AML-193 (cell line): ENCODE results near the gene PLOD3.
"Not testable (repeated sequence)": the region's sequence is repeated elsewhere in the genome, so short reads cannot be mapped to it uniquely, and the experiment has no call there.

Source experiments
- DNase-seq, 2 experiments: peaks; one replicate each; lab custom pipeline; 2025; lab: John Stamatoyannopoulos, UW

Gene PLOD3, protein sequence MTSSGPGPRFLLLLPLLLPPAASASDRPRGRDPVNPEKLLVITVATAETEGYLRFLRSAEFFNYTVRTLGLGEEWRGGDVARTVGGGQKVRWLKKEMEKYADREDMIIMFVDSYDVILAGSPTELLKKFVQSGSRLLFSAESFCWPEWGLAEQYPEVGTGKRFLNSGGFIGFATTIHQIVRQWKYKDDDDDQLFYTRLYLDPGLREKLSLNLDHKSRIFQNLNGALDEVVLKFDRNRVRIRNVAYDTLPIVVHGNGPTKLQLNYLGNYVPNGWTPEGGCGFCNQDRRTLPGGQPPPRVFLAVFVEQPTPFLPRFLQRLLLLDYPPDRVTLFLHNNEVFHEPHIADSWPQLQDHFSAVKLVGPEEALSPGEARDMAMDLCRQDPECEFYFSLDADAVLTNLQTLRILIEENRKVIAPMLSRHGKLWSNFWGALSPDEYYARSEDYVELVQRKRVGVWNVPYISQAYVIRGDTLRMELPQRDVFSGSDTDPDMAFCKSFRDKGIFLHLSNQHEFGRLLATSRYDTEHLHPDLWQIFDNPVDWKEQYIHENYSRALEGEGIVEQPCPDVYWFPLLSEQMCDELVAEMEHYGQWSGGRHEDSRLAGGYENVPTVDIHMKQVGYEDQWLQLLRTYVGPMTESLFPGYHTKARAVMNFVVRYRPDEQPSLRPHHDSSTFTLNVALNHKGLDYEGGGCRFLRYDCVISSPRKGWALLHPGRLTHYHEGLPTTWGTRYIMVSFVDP

DNA sequence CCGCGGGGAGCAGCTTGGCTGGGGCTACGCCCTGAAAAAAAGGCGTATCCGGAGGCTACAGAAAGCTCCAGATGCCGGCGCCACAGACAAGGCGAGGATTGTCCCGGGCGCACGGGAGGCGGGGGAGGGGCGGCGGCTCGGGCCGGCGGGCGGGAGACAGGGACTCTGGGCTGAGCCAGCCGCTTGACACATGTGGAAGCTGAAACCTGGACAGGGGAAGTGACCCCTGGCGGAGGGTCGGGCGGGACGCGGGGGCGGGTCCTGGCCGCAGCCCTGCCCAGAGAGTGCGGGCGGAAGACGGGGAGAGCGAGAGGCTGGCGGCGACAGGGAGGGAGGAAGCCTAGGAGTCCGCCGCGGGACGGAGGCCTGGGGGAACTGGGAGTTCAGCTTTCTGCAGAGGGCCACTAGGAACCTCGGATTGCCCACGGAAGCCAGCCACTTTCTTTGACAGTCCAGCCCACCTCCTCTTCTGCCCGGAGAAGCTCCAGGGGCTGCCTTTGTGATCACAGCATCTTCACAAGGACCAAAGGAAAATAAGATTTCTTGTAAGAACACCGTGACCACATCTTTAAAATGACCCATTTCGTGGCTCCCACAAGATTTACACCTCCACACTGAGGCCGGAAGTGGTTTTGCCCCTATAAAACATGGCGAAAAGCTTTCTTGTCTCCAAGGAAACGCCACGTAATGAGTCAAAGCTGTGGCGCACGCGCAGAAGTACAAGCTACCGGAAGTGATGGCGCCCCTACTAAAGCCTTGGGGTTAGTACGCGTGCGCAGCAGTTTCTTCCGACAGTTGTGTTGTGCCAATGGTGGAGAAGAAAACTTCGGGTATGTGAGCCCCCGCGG, at the start of gene PLOD3, which contains the start of gene ZNHIT1:
Gene PLOD3, minus strand, starts transcription at position 194 of the 848 bp plus-strand sequence. CDS start 307 bp downstream, outside the sequence.
Gene ZNHIT1, plus strand, starts transcription at position 778 of the 848 bp plus-strand sequence. Its CDS starts 31 bp downstream, at position 809.
- peak; percentile 95 to 96 for DNase-seq

DNA sequence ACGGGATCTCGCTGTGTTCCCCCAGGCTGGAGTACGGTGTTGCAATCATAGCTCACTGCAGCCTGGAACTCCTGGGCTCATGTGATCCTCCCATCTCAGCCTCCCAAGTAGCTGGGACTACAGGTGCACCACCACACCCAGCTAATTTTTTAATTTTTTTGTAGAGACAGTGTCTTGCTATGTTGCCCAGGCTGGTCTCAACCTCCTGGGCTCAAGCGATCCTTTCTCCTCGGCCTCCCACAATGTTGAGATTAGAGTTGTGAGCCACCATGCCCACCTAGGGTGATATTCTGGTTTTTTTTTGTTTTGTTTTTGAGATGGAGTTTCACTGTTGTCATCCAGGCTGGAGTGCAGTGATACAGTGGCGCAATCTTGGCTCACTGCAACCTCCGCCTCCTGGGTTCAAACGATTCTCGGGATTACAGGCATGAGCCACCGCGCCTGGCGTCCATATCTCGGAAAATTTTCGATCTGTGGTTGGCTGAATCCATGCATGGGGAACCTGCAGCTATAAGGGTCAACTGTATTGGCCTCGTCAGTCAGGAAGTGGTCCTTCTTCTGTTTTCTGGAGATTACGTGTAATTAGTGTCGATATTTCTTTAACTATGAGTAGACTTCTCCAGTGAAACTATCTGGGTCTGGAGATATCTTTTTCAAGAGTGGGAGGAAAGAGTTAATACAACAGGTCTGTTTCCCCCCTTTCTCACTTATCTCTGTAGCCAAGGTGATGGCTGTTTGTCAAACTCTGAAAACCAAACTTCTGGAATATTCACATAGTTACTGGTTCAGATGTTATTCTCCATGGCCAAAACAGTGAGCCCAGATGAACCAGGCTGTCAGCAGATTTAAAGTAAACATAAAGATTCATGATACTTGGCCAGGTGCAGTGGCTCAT, 48.5 kb upstream of the PLOD3 start:
- DNase-seq: no peak

DNA sequence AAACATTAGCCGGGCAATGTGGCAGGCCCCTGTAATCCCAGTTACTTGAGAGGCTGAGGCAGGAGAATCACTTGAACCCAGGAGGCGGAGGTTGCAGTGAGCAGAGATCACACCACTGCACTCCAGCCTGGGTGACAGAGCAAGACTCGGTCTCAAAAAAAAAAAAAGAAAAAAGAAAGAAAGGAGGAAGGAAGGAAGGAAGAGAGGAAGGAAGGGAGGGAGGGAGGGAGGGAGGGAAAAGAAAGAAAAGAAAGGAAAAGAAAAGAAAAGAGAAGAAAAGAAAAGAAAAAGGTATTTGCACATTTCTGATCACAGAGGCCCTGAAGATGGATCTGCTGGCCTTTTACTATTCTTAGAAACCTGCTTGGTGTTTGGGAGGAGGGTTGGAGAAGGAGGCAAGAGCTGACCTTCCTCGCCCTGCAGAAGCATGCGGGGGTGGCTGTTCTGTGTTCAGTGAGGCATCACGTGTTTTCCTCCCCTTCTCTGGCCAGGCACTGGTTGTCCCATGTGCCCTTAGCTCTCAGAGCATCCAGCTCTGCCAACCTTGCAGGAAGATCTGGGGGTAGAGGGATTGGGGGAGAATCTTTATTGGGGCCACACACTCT, 46.8 kb upstream of the PLOD3 start:
- peak in 1 of 2 experiments; percentile 4 for DNase-seq

DNA sequence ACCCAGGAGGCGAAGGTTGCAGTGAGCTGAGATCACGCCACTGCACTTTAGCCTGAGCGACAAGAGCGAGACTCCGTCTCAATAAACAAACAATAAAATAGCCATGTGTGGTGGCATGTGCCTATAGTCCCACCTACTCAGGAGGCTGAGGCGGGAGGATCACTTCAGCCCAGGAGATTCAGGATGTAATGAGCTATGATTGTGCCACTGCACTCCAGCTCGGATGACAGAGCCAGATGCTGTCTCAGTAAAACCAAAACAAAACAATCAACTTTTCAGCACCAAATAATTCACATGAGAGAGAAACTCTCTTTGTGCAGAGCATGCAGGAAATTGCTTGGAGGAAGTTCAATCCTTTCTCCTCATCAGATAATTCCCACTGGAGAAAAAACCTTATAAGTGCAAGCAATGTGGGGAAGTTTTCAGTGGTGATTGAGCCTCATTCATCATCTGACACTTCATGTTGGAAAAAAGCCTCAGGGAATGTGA, 40.9 kb upstream of the PLOD3 start:
- DNase-seq: no peak

DNA sequence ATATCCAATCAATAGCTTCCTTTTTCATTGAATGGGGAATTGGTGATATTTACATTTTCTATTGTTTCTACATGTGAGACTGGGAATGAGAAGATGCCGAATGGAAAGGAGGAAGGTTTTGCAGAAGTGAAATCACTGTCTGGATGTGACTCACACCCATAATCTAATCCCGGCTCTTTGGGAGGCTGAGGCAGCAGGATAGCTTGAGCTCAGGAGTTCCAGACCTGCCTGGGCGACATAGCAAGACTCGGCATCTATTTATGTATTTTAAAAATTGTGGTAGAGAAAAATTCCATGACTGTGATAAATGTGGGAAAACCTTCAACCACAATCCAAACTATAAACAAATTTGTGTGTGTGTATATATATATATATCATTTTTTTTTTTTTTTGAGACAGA, 38.4 kb upstream of the PLOD3 start:
- no peak for DNase-seq

DNA sequence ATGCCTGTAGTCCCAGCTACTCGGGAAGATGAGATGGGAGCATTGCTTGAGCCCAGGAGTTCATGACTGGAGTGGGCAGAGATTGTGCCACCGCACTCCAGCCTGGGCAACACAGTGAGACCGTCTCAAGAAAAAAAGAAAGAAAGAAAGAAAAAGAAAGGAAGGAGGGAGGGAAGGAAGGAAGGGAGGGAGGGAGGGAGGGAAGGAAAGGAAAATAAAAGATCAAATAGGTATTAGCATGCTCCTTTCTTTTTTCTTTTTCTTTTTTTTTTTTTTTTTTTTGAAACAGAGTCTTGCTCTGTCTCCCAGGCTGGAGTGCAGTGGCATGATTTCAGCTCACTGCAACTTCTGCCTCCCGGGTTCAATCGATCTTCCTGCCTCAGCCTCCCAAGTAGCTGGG, 35.8 kb upstream of the PLOD3 start:
- DNase-seq: not testable (repeated sequence)

DNA sequence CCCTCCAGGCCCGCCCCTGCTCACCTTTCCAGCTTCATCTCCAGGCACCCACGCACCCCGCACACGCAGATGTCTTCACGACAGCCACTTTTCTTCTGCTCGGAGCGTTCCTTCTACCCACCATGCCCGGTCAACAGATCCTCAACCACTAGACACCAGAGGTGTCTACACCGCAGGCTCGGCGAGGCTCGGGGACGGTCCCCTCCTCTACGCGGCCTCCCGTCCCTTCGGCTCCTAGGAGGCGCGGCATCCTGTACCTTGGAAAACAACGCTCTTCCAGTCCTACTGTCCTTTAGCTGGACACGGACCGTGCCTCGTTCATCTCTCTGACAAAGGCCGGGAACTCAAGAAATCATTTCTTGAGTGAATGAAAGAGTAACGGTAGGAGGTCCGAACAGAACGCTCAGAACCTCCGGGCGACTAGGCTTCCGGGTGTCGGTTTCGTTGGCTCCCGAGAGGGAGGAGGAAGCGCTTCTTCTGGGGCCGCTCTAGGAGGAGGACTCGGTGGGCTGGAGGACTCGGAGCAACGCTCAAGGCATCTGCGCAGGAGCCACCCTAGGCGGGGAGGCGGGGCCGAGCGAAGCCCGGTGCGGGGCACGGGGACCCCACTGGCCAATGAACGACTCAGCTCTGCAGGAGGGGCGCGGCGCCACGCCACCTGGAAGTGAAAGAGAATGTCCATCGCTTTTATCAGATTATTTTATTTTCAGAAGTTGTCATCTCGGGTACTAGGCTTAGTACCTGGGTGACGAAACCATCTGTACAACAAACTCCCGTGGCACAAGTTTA, 34.7 kb upstream of the PLOD3 start:
- peak; percentile 89 to 92 for DNase-seq

DNA sequence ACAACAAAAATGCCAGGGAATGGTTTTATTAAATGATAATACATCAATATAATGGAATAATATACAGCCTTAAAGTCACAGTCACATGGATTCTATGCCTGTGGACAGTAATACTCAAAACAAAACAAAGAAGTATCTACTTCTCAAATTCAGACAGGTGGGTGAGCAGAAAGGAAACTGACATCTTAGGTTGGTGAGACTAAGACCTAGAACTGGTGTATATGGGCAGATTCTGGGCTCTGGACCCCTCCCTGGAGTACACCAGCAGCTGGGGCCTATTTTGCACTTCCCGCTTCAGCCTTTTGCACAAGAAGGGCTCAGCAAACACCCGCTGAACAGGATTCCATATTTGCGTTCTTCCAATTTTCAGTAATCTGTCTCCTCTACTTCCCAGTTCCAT, 32.9 kb upstream of the PLOD3 start:
- DNase-seq: no peak

DNA sequence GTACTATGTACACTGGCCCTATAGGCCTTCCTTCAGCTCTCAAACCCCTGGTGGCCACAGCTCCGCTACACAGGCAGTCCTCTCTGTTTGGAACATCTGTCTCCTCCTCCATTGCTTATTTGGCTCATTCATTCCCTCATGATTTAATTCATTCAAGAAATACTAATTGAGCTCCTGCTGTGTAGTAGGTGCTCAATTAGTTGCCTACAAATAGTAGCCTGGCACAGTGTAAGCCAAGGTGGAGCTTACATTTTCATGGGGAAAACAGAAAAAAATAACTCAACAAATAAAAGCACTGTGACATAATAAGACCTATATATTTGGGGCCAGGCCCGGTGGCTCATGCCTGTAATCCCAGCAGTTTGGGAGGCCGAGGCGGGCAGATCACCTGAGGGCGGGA, 30.9 kb upstream of the PLOD3 start:
- DNase-seq: no peak

DNA sequence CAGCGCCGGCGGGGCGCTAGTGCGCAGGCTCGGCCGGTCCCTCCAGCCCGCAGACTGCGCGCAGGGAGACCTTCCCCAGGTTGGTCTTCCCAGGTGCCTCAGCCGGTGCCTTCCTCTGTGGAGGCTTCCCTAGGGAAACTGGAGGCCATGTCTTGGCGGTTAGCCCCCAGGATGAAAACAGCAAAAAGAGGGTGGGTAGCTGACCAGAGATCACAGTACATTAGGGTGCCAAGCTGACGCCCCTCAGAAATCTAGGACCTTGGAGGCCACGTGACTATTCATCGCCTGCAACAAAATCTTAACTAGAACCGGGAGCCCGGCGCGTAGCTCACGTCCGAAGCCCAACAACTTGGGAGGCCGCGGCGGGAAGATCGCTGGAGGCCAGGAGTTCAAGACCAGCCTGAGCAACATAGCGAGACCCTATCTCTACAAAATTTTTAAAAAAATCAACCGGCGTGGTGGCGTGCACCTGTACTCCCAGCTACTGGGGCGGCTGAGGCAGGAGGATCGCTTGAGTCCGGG, 27.8 kb upstream of the PLOD3 start:
- DNase-seq: no peak

DNA sequence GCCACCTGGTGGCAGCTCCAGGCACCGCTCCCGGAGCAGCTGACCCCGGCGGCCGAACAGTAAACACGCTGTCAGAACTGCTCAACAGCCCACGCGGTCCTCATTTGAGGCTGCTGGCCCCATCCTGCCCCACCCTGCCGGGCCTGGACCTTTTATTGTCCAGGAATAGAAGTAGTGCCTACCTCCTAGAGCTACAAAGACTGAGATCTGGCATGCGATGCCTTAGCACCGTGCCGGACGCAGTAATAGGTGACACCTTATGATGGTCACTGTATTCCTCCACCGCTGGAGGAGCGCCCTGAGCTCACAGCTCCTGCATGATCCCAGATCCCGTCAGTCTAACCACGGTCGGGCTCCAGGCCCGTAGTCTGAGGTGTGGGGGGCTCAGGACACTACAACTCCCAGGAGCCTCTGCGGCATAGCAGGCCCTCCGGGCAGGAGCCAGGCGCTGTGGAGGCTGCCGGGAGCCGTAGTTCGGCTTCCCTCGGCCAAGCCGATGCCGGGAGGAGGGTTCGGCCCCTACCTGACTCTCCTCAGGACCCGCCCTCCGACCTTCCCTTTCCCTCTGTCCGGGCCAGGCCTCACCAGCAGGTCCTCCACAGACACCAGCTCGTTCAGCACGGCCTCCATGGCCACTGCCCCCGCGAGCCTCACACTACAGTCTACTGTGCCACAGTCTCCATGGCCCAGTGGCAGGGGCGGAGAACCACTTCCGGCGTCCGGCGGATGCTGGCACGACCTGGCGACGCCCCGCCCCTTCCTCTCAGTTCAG, 27.2 kb upstream of the PLOD3 start, which contains the start of gene FIS1:
Gene FIS1, minus strand, starts transcription at position 707 of the 772 bp plus-strand sequence. Its CDS starts 77 bp downstream, at position 630.
- DNase-seq: peak; percentile 82 to 88

DNA sequence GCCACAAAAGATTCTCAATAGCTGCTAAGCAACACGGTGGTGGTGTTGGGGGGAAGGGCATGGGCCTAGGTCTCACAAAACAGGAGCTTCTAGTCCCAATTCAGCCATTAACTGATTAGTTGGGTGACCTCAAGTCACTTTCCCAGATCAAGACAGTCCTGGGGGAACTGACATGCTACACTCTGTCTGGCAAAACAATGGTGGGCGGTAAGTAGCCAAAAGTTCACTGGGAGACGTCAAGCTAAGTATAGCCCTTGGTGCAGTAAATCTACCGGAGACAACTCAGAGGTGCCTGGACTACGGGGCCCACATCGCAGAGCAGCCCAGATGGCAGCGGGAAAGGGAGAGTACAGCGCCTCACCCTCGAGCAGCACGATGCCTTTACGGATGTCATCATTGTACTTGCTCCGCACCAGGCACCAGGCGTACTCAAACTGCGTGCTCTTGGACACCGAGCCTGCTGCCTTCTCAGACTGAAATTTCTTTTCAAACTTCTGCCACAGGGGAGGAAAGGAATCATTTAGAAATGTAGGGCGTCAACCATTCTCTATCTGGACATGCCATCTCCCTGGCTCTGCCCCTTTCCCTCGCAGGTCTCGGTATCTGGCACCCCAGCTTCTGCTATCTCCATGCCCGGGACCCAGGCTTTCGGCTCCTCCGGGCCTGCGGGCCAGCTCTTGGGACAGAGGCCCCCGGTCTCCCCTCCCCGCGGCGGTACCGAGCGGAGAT, 26.4 kb upstream of the PLOD3 start:
- DNase-seq: no peak

DNA sequence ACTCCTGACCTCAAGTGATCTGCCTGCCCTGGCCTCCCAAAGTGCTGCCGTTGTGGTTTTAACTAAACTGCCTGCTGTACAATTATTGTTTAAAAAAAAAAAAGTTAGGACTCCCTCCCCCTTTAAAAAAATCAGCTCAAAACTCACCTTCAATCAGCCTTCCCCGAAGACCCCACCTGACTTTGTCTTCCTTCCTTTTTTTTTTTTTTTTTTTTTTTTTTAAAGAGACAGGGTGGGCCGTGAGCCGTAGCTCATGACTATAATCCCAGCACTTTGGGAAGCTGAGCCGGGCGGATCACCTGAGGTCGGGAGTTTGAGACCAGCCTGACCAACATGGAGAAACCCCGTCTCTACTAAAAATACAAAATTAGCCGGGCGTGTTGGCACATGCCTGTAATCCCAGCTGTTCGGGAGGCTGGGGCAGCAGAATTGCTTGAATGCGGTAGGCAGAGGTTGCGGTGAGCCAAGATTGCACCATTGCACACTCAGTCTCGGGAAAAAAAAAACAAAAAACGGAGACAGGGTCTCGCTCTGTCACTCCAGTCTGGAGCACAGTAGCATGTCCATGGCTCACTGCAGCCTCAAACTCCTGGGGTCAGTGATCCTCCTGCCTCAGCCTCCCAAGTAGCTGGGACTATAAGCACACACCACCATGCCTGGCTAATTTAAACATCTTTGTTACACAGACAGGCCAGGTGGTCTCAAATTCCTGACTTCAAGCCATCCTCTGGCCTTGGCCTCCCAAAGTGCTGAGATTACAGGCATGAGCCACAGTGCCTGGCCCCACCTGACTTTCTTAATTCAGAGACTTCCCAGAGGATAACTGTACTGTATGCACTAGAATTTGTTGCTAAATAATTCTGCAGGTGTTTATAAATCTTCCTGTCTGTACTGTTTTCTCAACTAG, 24.3 kb upstream of the PLOD3 start:
- DNase-seq: no peak

DNA sequence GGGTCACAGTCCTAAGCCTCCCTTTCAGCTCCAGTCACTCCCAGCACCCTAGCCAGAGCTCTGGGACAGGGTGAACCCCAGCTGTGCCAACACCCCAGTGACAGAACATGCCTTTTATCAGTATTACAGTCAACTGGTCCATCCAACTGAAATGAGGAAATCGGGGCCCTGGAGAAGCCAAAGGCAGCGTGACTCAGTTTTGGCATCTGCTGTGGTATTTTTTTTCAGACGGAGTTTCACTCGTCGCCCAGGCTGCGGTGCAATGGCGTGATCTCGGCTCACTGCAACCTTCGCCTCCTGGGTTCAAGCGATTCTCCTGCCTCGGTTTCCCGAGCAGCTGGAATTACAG, 23.6 kb upstream of the PLOD3 start:
- no peak for DNase-seq

DNA sequence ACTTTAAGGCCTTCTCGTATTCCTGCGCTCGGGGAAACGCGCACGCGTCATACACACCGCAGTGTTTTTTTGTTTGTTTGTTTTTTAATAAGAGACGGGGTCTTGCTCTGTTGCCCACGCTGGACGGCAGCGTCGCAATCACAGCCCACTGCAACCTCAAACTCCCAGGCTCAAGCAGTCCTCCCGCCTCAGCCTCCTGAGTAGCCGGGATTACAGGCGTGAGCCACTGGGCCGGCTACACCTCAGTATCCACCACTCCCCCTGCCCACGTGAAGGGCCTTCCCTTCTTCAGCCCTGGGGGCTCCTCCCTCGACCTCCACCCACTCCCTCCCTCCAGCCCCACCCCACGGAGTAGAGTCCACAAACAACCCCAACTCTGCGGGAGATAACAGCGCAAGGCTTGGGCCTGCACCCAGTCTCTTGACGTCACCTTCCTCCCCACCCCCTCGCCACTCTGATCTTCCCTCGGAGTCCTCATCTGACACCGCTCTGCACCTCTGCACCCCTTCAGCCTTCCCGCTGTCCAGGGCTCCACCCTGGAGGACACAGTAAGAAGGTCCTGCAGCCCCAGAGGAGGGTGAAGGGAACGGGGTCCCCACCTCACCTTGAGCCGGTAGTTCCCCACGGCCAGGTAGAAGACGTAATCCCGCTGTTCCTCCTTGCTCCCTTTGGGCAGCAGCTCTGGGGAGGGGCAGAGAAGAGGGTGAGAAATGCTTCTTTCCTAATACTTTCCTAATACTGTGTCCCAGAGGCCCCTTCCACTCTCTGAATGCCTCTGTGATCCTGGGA, 23.0 kb upstream of the PLOD3 start:
- no peak for DNase-seq

DNA sequence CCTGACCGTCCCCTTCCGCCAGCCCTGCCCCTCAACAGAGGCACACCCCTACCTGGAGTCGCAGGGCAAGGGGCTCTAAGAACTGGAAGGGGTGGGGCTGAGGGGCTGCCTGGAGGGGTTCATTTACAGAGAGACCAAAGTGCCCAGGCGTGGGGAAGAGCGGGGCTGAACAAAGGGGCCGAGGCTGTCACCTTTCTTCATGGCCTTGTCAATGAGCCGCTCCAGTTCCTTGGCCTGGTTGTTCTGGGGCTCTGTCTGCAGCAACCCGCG, 22.5 kb upstream of the PLOD3 start:
- DNase-seq: no peak
